ENCODE measurements around the gene AP3B2. TPM values are rescaled to one million over a fixed set of nuclear protein-coding genes. Genes with fewer than 3 reads are reported as not detected.

The AP3B2 gene
- total RNA-seq, 2 donors from 2014 or later = 0.51 TPM; not detected in 1

GRCh38 chr15:82651708-82652107 is 58.0 kb downstream of the AP3B2 start:
- no peak overlapping the region for H3K4me3 ChIP-seq
- H3K36me3 ChIP-seq = no peaks in the 10 kb centered on the region
- H3K4me1 ChIP-seq = peaks cover 0 to 16% of the 10 kb centered on the region in 2 donors
- no peak for DNase-seq (ENCODE audit: low spot score)
- H3K9me3 ChIP-seq = no peaks in the 10 kb centered on the region
- TF ChIP-seq CTCF (IDR thresholded peaks at IDR 0.05) = no peak
- no peak overlapping the region for H3K27ac ChIP-seq
- H3K27me3 ChIP-seq = peaks cover 3 to 6% of the 10 kb centered on the region in 2 donors

- no peak for TF ChIP-seq CTCF (IDR thresholded peaks at IDR 0.05)
- H3K27ac ChIP-seq = no peak overlapping the region
- DNase-seq (ENCODE audit: low spot score) = no peak
- peaks cover 0 to 23% of the 10 kb centered on the region in 2 donors for H3K4me1 ChIP-seq
- H3K9me3 ChIP-seq = no peaks in the 10 kb centered on the region
- no peak overlapping the region for H3K4me3 ChIP-seq
- peaks cover 6 to 8% of the 10 kb centered on the region in 2 donors for H3K27me3 ChIP-seq
- H3K36me3 ChIP-seq = no peaks in the 10 kb centered on the region
Observed at GRCh38 chr15:82650046-82650670, 59.5 kb downstream of the AP3B2 start.

- peaks cover 0 to 23% of the 10 kb centered on the region in 2 donors for H3K4me1 ChIP-seq
- no peaks in the 10 kb centered on the region for H3K9me3 ChIP-seq
- no peak for TF ChIP-seq CTCF (IDR thresholded peaks at IDR 0.05)
- DNase-seq (ENCODE audit: low spot score) = no peak
- H3K36me3 ChIP-seq = no peaks in the 10 kb centered on the region
- H3K4me3 ChIP-seq = no peak overlapping the region
- no peak overlapping the region for H3K27ac ChIP-seq
- peaks cover 6 to 8% of the 10 kb centered on the region in 2 donors for H3K27me3 ChIP-seq
Observed at GRCh38 chr15:82649226-82649999, 60.3 kb downstream of the AP3B2 start.

- no peak for DNase-seq (ENCODE audit: low spot score)
- Histone ChIP-seq H3K4me3 (peak overlapping the region; percentile 39 to 62), H3K4me1 (peaks cover 0 to 23% of the 10 kb centered on the region in 2 donors), H3K27me3 (peaks cover 6 to 8% of the 10 kb centered on the region in 2 donors), H3K27ac (peak overlapping the region; percentile 32 to 51), H3K36me3 (no peaks in the 10 kb centered on the region), H3K9me3 (no peaks in the 10 kb centered on the region)
- no peak for TF ChIP-seq CTCF (IDR thresholded peaks at IDR 0.05)
Observed at GRCh38 chr15:82648257-82649103, 61.2 kb downstream of the AP3B2 start.

- Histone ChIP-seq H3K9me3 (no peaks in the 10 kb centered on the region), H3K36me3 (no peaks in the 10 kb centered on the region), H3K27ac (peak overlapping the region; percentile 32 to 51), H3K4me3 (peak overlapping the region; percentile 39 to 62), H3K27me3 (peaks cover 6 to 8% of the 10 kb centered on the region in 2 donors), H3K4me1 (peaks cover 0 to 23% of the 10 kb centered on the region in 2 donors)
- no peak for DNase-seq (ENCODE audit: low spot score)
- no peak for TF ChIP-seq CTCF (IDR thresholded peaks at IDR 0.05)
Observed at GRCh38 chr15:82647835-82648256, 61.8 kb downstream of the AP3B2 start.
